8988T (cell line): Measurements from ENCODE around the gene SLC5A10.
"Not testable (repeated sequence)": the region's sequence is repeated elsewhere in the genome, so short reads cannot be mapped to it uniquely, and the experiment has no call there.

ENCODE experiments used
- DNase-seq: peaks from one replicate; pipeline ENCODE4 v3.0.0; 2011

SLC5A10 gene

DNA sequence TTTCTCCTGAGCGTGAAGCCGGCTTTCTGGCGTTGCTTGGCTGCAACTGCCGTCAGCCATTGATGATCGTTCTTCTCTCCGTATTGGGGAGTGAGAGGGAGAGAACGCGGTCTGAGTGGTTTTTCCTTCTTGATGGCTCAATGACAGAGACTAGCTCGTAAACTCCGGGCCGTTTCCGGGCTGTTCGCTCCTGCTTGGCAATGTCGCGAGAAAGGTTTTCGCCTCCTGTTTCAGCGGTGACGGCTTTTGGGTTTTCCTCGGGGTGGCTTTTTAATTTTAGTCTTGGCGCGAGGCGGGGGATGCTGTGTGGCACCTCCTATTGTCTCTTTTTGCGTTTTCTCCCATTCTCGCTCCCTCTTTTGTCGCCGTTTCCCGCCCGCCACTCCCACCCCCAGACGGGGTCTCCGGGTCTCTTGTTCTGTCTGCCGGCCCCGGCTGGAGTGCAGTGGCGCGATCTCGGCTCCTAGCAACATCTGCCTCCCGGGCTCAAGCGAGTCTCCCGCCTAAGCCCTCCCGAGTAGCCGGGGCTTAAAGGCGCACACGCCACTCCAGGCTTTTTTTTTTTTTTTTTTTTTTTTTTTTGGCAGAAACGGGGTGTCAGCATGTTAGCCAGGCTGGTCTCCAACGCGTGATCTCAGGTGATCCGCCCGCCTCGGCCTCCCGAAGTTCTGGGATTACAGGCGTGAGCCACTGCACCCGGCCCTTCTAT is 110.2 kb downstream of the SLC5A10 start:
- not testable (repeated sequence) for DNase-seq

DNA sequence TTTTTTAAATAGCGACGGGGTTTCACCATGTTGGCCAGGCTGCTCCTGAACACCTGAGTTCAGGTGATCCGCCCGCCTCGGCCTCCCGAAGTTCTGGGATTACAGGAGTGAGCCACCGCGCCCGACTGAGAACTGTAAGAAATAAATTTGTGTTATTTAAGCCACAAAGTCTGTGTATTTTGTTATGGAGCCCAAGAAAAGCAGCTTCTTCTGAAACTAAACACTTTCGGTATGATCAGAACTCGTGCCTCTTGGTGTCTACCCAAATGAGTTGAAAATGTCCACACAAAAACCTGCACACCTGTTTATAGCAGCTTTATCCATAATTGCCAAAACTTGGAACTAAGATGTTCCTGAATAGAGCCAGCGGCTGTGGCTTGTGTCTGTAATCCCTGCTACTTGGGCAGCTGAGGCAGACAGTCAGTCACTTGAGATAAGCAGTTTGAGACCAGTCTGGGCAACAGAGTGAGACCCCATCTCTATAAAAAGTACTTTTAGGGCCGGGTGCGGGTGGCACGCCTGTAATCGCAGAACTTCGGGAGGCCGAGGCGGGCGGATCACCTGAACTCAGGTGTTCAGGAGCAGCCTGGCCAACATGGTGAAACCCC is 110.9 kb downstream of the SLC5A10 start:
- not testable (repeated sequence) for DNase-seq

DNA sequence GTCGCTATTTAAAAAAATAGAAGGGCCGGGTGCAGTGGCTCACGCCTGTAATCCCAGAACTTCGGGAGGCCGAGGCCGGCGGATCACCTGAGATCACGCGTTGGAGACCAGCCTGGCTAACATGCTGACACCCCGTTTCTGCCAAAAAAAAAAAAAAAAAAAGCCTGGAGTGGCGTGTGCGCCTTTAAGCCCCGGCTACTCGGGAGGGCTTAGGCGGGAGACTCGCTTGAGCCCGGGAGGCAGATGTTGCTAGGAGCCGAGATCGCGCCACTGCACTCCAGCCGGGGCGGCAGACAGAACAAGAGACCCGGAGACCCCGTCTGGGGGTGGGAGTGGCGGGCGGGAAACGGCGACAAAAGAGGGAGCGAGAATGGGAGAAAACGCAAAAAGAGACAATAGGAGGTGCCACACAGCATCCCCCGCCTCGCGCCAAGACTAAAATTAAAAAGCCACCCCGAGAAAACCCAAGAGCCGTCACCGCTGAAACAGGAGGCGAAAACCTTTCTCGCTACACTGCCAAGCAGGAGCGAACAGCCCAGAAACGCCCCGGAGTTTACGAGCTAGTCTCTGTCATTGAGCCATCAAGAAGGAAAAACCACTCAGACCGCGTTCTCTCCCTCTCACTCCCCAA is 111.5 kb downstream of the SLC5A10 start:
- DNase-seq, result not testable (repeated sequence)

DNA sequence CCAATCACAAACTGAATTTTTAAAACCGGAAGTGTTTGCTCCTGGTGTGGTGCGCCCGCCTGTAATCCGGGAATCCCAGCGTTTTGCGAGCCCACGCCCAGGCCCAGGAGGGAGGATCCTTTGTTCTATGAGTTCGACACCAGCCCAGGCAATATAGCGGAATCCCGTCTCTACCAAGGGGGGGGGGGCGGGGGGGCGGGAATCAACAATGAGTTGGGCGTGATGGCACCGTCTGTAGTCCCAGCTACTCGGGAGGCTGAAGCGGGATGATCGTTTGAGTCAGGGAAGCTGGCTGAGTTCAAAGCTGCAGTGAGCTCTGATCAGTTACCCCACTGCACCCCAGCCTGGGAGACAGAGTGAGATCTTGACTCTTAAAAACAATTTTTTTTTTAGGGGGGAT is 112.4 kb downstream of the SLC5A10 start:
- DNase-seq, result not testable (repeated sequence)

DNA sequence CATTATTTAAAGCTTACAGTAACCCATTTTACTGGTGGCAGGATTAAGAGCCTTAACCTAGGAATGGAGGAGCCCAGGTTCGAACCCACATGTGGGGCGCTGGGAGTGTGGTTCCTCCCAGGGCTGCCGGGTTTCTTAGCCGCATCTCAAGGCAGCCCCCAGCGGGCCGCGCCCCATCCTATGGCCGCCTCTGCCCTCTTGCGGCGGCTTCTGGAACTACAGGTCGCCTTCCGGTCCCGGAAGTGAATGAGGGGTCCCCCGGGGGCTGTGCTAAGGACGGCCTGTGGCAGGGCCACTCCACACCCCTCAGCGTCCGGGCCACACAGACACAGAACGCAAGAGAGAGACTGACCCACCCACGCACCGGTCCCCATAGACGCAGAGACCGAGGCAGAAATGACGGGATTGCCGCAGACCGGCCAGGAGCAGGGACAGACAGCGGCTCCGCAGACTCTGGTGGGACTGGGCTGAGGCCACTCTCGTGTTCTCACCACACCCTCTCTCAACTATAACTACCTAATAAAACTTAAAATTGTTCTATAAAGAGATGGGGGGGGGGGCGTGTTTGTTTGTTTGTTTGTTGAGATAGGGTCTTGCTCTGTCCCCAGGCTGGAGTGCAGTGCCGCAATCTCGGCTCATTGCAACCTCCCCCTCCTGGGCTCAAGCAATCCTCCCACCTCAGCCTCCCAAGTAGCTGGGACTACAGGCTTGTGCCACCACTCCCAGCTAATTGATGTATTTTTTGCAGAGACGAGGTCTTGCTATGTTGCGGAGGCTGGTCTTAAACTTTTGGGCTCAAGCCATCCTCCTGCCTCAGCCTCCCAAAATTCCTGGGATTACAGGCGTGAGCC is 118.6 kb downstream of the SLC5A10 start:
- DNase-seq, result not testable (repeated sequence)
